Naive thymus-derived CD8-positive, alpha-beta T cell (primary cell): ENCODE measurements around the gene UNKL. TPM values are rescaled to one million over a fixed set of nuclear protein-coding genes. Genes with fewer than 3 reads are reported as not detected.

Source experiments
- ATAC-seq, 2 donors: fragments of 150-1000 bp; cut with Tn5 transposase in 1 of 2; sonication (Bioruptor Pico), chemical (Tn5 transposase) in 1 of 2; 1 replicate in 1 of 2; 2 replicates in 1 of 2; pipeline ENCODE4 v1.10.0; 2021; ENCODE audit warnings: mild to moderate bottlenecking in 2 of 2, moderate library complexity in 2 of 2
- POLR2A ChIA-PET: fragments of 350-600 bp; sonication (Branson Sonifier 250); formaldehyde crosslinking; loops from one replicate; lab custom pipeline; 2021; ENCODE audit warnings: antibody characterized with exemption; lab: Charles Lee
- DNase-seq, 10 donors: peaks; one replicate each; pipeline versions ENCODE4 v3.0.0 to v3.0.0-alpha.2; 2020 to 2022
- H3K27ac Mint-ChIP-seq, 10 donors: one replicate each; pipeline ENCODE4 v1.8.0; 2020 to 2022; ENCODE audit warnings: mild to moderate bottlenecking in 10 of 10, mixed read lengths in 10 of 10, moderate library complexity in 4 of 10, inconsistent platforms in 1 of 10
- H3K27me3 Mint-ChIP-seq, 5 donors: one replicate each; pipeline ENCODE4 v1.8.0; 2021 to 2022; ENCODE audit warnings: mixed read lengths in 5 of 5
- H3K36me3 Mint-ChIP-seq, 3 donors: one replicate each; pipeline ENCODE4 v1.8.0; 2020 to 2022; ENCODE audit warnings: mixed read lengths in 3 of 3, mild to moderate bottlenecking in 2 of 3, inconsistent platforms in 1 of 3
- H3K4me1 Mint-ChIP-seq, 4 donors: one replicate each; pipeline ENCODE4 v1.8.0; 2021 to 2022; ENCODE audit warnings: mixed read lengths in 4 of 4
- H3K4me3 Mint-ChIP-seq, 10 donors: one replicate each; pipeline ENCODE4 v1.8.0; 2020 to 2022; ENCODE audit warnings: mild to moderate bottlenecking in 10 of 10, mixed read lengths in 10 of 10, moderate library complexity in 6 of 10, inconsistent platforms in 1 of 10
- H3K9me3 Mint-ChIP-seq, 9 donors: one replicate each; pipeline ENCODE4 v1.8.0; 2020 to 2022; ENCODE audit warnings: mixed read lengths in 9 of 9, mild to moderate bottlenecking in 3 of 9, inconsistent platforms in 1 of 9, moderate library complexity in 1 of 9
- polyA plus RNA-seq, 3 donors: library from polyadenylated mRNA; unstranded; fragments of 300-500 nt; fragmentation: Illumina TruSeq; gene quantifications; one replicate each; pipeline ENCODE4 v1.2.3, GENCODE V29; 2021
- total RNA-seq, 8 experiments: library from RNA in 2 of 8; stranded (reverse) in 2 of 8; gene quantifications; one replicate each; pipeline ENCODE4 v1.2.3 and lab custom pipeline; 2021 to 2026

Gene UNKL, protein sequence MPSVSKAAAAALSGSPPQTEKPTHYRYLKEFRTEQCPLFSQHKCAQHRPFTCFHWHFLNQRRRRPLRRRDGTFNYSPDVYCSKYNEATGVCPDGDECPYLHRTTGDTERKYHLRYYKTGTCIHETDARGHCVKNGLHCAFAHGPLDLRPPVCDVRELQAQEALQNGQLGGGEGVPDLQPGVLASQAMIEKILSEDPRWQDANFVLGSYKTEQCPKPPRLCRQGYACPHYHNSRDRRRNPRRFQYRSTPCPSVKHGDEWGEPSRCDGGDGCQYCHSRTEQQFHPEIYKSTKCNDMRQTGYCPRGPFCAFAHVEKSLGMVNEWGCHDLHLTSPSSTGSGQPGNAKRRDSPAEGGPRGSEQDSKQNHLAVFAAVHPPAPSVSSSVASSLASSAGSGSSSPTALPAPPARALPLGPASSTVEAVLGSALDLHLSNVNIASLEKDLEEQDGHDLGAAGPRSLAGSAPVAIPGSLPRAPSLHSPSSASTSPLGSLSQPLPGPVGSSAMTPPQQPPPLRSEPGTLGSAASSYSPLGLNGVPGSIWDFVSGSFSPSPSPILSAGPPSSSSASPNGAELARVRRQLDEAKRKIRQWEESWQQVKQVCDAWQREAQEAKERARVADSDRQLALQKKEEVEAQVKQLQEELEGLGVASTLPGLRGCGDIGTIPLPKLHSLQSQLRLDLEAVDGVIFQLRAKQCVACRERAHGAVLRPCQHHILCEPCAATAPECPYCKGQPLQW
- 100 to 1,000 TPM; 125 to 151 TPM for total RNA-seq
- polyA plus RNA-seq, result 10 to 100 TPM in 1 of 3 donors, 1 to 10 TPM in 2; 8.3 to 11.0 (median 8.8) TPM
- 23.4 to 74.5 (median 37.5) reads per million in 6 experiments for total RNA-seq (lab: John Stamatoyannopoulos, UW)

GRCh38 chr16:1414532-1415260 is at the start of gene UNKL:
Gene UNKL (minus strand): TSS chr16:1414704. CDS start chr16:1414691, 13 bp downstream.
- Mint-ChIP-seq H3K4me1 (peaks cover 3 to 42% (median 18%) of the 10 kb centered on the region in 4 donors), H3K9me3 (no peaks in the 10 kb centered on the region), H3K27ac (peak within 1 kb of the TSS; percentile 78 to 95 (median 92)), H3K4me3 (peak within 1 kb of the TSS; percentile 79 to 92 (median 87)), H3K27me3 (no peaks in the 10 kb centered on the region), H3K36me3 (peaks cover 0 to 18% (median 2%) of the 10 kb centered on the region in 3 donors)
- peak; percentile 64 to 69 for ATAC-seq
- DNase-seq, result peak; percentile 68 to 93 (median 81)
- POLR2A ChIA-PET, result interaction anchor here (0.6 to 1.7 kb wide), 4 partner anchors 13 to 78 kb away, joined by 4 to 8 read pairs (median 4); partner anchors contain the start of genes PERCC1 and TELO2

DNA sequence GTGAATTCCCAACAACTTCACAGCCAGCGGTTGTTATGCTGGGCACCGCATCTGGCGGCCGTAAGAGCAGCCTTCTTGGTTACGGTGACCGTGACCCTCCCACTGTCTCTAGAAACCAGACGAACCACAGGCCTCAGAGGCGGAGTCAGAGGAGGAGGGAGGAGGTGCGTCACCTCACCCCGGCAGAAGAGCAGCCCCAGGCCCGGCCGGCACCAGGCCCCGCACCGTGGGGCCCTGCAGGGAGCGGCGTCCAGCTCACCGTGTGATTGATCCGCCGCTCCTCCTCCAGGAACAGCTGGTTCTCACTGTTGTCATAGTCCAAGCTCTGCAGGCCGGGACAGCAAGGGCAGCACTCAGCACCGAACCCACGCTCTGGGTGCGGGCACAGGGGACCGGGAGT is 46.6 kb upstream of the UNKL start:
- Mint-ChIP-seq H3K9me3 (no peaks in the 10 kb centered on the region), H3K27ac (no peak overlapping the region), H3K27me3 (no peaks in the 10 kb centered on the region), H3K4me3 (no peak overlapping the region), H3K4me1 (peaks cover 0 to 7% (median 4%) of the 10 kb centered on the region in 4 donors), H3K36me3 (peaks cover 0 to 58% (median 3%) of the 10 kb centered on the region in 3 donors)
- no peak for ATAC-seq
- no peak for DNase-seq
- POLR2A ChIA-PET, result no interaction called here

- Mint-ChIP-seq H3K4me3 (no peak overlapping the region), H3K9me3 (no peaks in the 10 kb centered on the region), H3K4me1 (peaks cover 0 to 7% (median 4%) of the 10 kb centered on the region in 4 donors), H3K36me3 (peaks cover 0 to 58% (median 3%) of the 10 kb centered on the region in 3 donors), H3K27me3 (no peaks in the 10 kb centered on the region), H3K27ac (no peak overlapping the region)
- DNase-seq, result no peak
- POLR2A ChIA-PET, result no interaction called here
- ATAC-seq, result no peak
These were observed 46.2 kb upstream of the UNKL start for GRCh38 chr16:1460602-1461138.

- Mint-ChIP-seq H3K27ac (no peak overlapping the region), H3K9me3 (no peaks in the 10 kb centered on the region), H3K4me3 (no peak overlapping the region), H3K36me3 (peaks cover 0 to 57% (median 3%) of the 10 kb centered on the region in 3 donors), H3K4me1 (peaks cover 0 to 7% (median 2%) of the 10 kb centered on the region in 4 donors), H3K27me3 (no peaks in the 10 kb centered on the region)
- no peak for ATAC-seq
- POLR2A ChIA-PET, result interaction anchor here (0.6 to 1.2 kb wide), 2 partner anchors 27 to 53 kb away, joined by 3 read pairs; no protein-coding TSS in a partner anchor
- DNase-seq, result no peak
These were observed 45.5 kb upstream of the UNKL start for GRCh38 chr16:1459967-1460366.

GRCh38 chr16:1458977-1459341 is 44.5 kb upstream of the UNKL start:
- Mint-ChIP-seq H3K27ac (peak overlapping the region in 2 of 10 donors; percentile 20 to 35), H3K9me3 (no peaks in the 10 kb centered on the region), H3K4me1 (peaks cover 0 to 7% (median under 1%) of the 10 kb centered on the region in 4 donors), H3K36me3 (peaks cover 0 to 51% (median 3%) of the 10 kb centered on the region in 3 donors), H3K27me3 (no peaks in the 10 kb centered on the region), H3K4me3 (no peak overlapping the region)
- ATAC-seq, result peak in 1 of 2 donors; percentile 52
- POLR2A ChIA-PET, result no interaction called here
- peak in 1 of 10 donors; percentile 23 for DNase-seq

- no peaks in the 10 kb centered on the region for H3K9me3 Mint-ChIP-seq
- ATAC-seq (no peak), DNase-seq (no peak)
- POLR2A ChIA-PET, result no interaction called here
- H3K4me1 Mint-ChIP-seq, result peaks cover 0 to 7% (median under 1%) of the 10 kb centered on the region in 4 donors
- peaks cover 0 to 52% (median 3%) of the 10 kb centered on the region in 3 donors for H3K36me3 Mint-ChIP-seq
- H3K27ac Mint-ChIP-seq, result peak overlapping the region in 3 of 10 donors; percentile 20 to 35 (median 29)
- no peaks in the 10 kb centered on the region for H3K27me3 Mint-ChIP-seq
- no peak overlapping the region for H3K4me3 Mint-ChIP-seq
These were observed 44.0 kb upstream of the UNKL start for GRCh38 chr16:1458336-1458976.

DNA sequence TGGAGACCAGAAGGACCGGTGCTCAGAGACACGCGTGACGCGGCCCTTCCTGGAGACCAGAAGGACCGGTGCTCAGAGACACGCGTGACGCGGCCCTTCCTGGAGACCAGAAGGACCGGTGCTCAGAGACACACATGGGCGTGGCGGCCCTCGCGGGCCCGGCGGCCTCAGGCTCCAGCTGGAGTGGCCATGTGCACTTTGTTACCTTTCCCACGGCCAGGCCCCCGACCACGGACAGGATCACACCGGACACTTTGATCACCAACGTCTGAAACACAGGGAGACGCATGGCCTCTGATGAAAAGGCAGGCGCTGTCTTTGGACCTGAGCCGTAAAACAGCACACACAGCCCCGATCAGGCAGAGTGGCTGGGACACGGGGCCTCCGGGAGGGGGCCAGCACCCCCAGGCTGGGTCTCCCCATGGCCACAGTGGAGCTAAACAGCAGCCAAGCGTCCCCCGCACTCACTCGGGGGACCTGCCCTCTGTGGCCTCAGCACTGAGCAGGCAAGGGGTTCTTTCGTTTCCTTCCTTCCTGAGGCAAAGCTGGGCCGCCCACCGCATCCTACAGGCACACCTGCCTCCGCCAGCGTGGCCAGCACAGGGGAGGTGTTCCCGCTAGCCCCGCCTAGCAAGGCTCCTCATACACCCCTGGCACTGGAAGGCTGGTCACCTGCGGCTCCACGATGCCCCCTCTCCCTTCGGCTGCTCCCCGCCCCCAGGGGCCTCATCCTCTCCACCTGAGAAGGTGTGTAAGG is 43.2 kb upstream of the UNKL start:
- no peaks in the 10 kb centered on the region for H3K27me3 Mint-ChIP-seq
- DNase-seq, result no peak
- peak overlapping the region in 1 of 10 donors; percentile 29 for H3K27ac Mint-ChIP-seq
- H3K9me3 Mint-ChIP-seq, result no peaks in the 10 kb centered on the region
- H3K4me3 Mint-ChIP-seq, result no peak overlapping the region
- H3K4me1 Mint-ChIP-seq, result peaks cover 0 to 7% (median under 1%) of the 10 kb centered on the region in 4 donors
- peaks cover 0 to 52% (median 3%) of the 10 kb centered on the region in 3 donors for H3K36me3 Mint-ChIP-seq
- no peak for ATAC-seq
- POLR2A ChIA-PET, result no interaction called here

GRCh38 chr16:1456951-1457350 is 42.4 kb upstream of the UNKL start:
- DNase-seq (no peak), ATAC-seq (no peak)
- no peak overlapping the region for H3K27ac Mint-ChIP-seq
- POLR2A ChIA-PET, result no interaction called here
- no peaks in the 10 kb centered on the region for H3K27me3 Mint-ChIP-seq
- H3K4me1 Mint-ChIP-seq, result peaks cover 0 to 7% (median 1%) of the 10 kb centered on the region in 4 donors
- no peak overlapping the region for H3K4me3 Mint-ChIP-seq
- H3K36me3 Mint-ChIP-seq, result peaks cover 0 to 52% (median 3%) of the 10 kb centered on the region in 3 donors
- no peaks in the 10 kb centered on the region for H3K9me3 Mint-ChIP-seq

- ATAC-seq (no peak), DNase-seq (no peak)
- POLR2A ChIA-PET, result no interaction called here
- Mint-ChIP-seq H3K4me1 (peaks cover 0 to 7% (median under 1%) of the 10 kb centered on the region in 4 donors), H3K27ac (no peak overlapping the region), H3K27me3 (no peaks in the 10 kb centered on the region), H3K36me3 (peaks cover 0 to 44% (median 4%) of the 10 kb centered on the region in 3 donors), H3K9me3 (no peaks in the 10 kb centered on the region), H3K4me3 (no peak overlapping the region)
These were observed 41.0 kb upstream of the UNKL start for GRCh38 chr16:1455190-1456171.

DNA sequence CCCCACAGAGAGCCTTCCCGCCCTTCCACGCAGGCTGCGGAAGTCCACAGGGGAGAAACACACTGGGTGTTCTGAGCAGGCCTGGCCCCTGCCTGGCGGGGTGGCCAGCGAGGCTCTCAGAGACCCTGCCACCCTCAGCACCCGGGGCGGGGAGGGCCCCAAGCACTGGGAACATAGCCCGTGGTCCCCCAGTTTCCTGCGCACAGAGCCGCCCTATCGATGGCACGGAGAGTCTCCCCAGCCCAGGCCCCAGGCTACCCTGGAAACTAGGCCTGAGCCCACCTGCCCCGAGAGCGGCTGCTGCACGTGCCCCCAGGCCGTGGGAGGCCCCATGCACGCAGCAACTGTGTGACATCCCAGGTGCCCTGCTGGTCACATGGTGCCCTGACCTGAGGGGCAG is 40.1 kb upstream of the UNKL start:
- H3K36me3 Mint-ChIP-seq, result peaks cover 0 to 37% (median 4%) of the 10 kb centered on the region in 3 donors
- no peaks in the 10 kb centered on the region for H3K9me3 Mint-ChIP-seq
- ATAC-seq (no peak), DNase-seq (no peak)
- H3K4me3 Mint-ChIP-seq, result no peak overlapping the region
- no peak overlapping the region for H3K27ac Mint-ChIP-seq
- no peaks in the 10 kb centered on the region for H3K27me3 Mint-ChIP-seq
- peaks cover 0 to 7% (median under 1%) of the 10 kb centered on the region in 4 donors for H3K4me1 Mint-ChIP-seq
- POLR2A ChIA-PET, result interaction anchor here (0.7 to 1.3 kb wide), 2 partner anchors 16 to 21 kb away, joined by 3 to 4 read pairs; partner anchors contain the start of gene CLCN7
